WI38 (cell line): ENCODE data around the gene SLC6A18.

Experiments used
- H3K4me3 ChIP-seq: 2 replicates; pipeline ENCODE4 v1.5.1; 2011; ENCODE audit warnings: low read depth, mild to moderate bottlenecking, control low read depth, low read length
- TF ChIP-seq, protein P1 (sequence below): IDR thresholded peaks from 2 replicates; pipeline ENCODE4 v1.5.1; 2012; ENCODE audit warnings: low read depth, mild to moderate bottlenecking, control low read depth, low read length

The SLC6A18 gene

DNA sequence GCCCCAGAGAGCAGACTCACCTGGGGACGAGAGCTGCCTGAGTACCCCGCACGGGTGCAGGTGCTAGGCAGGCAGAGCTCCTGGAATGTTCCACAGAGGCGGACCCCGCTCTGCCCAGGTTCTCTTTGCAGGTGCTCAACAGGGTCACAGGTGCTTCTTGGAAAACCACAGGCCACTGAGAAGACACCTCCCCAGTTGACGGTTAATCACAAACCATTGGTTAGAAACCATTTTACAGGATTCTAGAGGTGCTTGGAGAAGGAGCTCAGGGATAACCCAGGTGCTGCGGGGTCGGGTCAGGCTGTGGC lies 41.1 kb upstream of the SLC6A18 start:
- no peak overlapping the region for H3K4me3 ChIP-seq
- TF ChIP-seq, protein P1, sequence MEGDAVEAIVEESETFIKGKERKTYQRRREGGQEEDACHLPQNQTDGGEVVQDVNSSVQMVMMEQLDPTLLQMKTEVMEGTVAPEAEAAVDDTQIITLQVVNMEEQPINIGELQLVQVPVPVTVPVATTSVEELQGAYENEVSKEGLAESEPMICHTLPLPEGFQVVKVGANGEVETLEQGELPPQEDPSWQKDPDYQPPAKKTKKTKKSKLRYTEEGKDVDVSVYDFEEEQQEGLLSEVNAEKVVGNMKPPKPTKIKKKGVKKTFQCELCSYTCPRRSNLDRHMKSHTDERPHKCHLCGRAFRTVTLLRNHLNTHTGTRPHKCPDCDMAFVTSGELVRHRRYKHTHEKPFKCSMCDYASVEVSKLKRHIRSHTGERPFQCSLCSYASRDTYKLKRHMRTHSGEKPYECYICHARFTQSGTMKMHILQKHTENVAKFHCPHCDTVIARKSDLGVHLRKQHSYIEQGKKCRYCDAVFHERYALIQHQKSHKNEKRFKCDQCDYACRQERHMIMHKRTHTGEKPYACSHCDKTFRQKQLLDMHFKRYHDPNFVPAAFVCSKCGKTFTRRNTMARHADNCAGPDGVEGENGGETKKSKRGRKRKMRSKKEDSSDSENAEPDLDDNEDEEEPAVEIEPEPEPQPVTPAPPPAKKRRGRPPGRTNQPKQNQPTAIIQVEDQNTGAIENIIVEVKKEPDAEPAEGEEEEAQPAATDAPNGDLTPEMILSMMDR, result no peak

DNA sequence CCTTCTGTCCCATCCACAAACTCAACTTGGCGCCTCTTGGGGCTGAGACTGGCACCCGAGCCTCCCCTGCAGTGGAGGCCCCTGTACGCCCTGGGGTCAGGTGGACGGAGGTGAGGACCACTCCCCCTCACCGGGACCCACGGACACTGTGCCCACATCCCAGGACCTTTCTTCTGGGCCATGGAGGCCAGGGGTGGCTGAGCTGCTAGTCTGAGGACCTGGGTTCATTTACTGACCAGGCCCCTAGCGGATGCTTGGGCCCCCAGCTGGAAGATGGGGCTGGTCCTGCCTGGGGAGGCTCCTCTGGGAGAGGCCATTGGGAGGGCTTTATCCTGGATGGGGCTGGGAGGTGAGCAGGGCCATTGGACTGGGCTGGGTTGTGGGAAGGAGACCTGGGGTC lies 40.7 kb upstream of the SLC6A18 start:
- TF ChIP-seq, protein P1, result no peak
- no peak overlapping the region for H3K4me3 ChIP-seq

DNA sequence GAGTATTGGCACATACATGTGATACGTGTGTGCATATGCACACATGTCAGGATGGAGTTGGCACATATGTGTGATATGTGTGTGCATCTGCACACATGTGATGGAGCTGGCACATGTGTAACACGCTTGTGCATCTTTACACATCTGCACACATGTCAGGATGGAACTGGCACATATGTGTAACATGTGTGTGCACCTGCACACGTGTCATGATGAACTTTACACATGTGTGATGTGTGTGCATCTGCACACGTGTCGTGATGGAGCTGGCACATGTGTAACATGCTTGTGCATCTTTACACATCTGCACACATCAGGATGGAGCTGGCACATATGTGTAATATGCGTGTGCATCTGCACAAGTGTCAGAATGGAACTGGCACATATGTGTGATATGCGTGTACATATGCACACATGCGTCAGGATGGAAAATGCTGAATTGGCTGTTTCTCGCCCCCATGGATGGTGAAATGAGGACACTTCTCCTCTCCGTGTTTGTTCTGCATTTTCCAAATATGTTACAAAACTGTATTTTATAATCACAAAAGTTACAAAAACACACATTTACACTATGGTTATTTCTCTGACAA lies 40.0 kb upstream of the SLC6A18 start:
- H3K4me3 ChIP-seq, result no peak overlapping the region
- TF ChIP-seq, protein P1, result no peak

DNA sequence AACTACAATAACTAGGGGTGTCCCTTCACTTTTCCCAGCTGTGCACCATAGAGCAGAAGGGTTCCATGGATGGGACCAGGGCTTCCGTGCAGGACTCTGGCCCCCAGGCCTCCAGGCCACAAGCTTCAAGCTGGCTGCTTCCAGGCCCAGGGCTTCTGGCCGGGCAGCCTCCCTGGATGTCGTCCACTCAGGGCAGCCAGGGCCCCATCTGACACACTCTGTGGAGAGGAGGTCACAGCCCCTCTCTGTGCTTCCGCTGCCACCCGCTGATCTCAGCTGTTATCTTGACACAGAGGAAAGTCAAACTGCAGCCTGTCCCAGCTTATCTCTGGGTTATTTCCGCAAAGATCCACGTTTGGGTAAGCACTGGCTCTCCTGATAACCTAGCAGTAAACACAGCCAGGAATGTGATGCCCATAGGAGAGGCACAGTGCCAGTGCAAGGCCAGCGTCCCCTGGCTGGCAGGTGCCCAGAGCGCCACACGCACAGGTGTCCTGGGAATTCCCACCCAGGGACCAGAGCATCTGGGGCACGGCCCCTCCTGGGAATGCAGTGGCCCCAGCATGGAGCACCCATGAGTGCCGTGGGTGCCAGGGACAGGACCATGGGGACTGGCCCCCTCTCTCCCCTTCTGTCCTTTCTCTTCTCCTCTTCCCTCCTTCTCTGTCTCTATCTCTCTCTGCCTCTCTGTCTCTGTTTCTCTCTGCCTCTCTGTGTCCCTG lies 39.4 kb upstream of the SLC6A18 start:
- TF ChIP-seq, protein P1, result no peak
- no peak overlapping the region for H3K4me3 ChIP-seq

DNA sequence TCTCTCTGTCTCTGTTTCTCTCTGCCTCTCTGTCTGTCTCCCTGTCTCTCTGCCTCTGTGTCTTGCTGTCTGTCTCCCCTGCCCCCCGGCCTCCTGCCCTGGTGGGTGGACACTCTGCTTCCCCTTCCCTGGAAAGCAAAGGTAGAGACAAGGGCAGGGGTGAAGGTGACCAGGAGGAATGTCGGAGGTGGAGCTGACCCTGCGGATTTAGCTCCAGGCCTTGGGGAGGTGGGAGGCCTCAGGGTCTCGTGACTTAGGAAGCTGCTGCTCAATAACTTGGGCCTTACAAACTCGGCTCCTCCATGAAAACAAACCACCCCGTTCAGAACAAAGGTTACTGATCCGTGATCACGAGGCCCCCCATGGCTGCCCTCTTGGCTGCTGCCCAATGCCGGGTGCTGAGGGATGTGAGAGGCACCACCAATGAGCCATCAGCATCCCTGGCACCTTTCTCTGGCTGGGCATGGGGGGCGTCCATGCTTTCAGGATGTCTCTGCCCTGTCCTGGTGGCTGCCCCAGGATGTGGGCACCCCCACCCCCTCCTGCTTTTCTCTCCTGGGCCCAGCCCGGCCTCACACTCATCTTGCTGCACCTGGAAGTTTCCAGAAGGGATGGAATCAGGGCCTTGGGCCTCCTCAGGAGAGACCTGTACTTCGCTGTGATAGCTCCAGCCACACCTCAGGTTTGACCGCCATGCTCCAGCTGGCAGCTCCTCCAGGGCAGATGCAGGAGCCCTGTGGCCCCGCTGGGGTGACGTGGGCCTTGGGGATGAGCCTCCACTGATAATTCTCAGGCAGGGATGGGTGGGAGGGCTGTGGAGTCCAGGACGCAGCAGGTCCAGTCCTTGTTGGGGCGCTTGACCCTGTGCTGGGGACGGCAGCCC lies 38.6 kb upstream of the SLC6A18 start:
- no peak overlapping the region for H3K4me3 ChIP-seq
- TF ChIP-seq, protein P1, result no peak

DNA sequence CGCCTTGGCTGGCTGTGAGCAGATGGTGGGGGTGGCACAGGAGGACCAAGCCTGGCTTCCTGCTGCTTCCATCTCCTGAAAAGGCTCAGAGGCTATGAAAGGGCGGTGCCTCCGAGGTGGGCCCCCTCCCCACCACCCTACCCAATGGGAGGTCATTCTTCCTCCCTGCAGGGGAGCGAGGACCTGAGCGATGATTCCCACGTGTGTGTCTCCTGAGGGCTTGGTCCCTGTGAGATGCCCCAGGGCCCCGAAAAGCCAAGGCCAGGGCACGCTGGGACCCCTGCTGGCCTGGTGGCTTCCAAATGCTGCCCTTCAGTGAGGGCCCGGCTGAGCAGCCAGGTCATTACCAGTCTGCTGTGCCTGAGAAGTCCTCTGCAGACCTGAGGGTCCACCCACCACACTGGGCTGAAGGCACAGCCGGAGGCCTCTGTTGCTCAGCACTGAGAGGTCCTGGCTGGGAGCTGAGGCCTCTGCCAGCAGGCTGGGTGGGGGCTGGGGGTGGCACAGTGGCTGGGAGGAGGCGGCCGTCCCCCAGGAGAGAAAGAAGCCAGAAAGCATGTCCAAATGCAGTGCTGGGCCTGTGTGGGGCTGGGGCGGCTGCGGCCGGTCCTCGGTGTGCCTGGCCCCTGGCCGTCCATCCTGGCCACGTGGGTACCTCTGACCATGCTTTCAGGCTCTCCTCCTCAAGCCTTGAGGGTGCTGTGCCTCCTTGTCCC lies 37.8 kb upstream of the SLC6A18 start:
- TF ChIP-seq, protein P1, result no peak
- no peak overlapping the region for H3K4me3 ChIP-seq

DNA sequence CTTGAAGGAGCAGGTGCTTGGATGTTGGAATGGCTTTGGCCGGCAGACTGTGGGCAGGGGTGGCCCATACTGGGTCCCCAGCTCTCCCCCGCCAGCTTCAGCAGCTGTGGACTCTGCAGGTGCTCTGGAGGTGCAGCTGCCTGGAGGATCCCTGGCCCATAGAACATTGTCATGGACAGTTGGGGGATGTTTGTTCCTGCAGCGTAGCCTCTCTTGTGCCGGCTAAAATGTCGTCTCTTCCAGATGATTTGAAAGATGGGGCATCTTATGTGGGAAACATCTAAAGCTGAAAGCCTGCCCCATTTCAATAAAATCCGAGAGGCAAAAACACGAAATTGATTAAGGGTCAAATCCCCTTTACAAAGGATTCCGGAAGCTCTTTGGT lies 37.2 kb upstream of the SLC6A18 start:
- no peak overlapping the region for H3K4me3 ChIP-seq
- TF ChIP-seq, protein P1, result no peak
